ENCODE measurements around the gene CDK14. TPM values are rescaled to one million over a fixed set of nuclear protein-coding genes. Genes with fewer than 3 reads are reported as not detected.

CDK14 gene
- polyA plus RNA-seq, 1 donor from 2014 or later = 25.1 TPM

GRCh38 chr7:91239171-91239604 is 643.1 kb downstream of the CDK14 start:
- Histone ChIP-seq H3K36me3 (ENCODE audit: insufficient read depth, low read length) (no peaks in the 10 kb centered on the region), H3K79me2 (replicated peaks; ENCODE audit: insufficient read depth, low read length) (no peaks in the 10 kb centered on the region), H3K4me2 (ENCODE audit: low read length) (no peak overlapping the region), H2AFZ (ENCODE audit: low read depth, low read length) (no peak overlapping the region), H3K9me3 (ENCODE audit: low read length) (no peaks in the 10 kb centered on the region), H3K27ac (ENCODE audit: low read length) (no peak overlapping the region), H3K9ac (ENCODE audit: low read length) (no peak overlapping the region), H3K4me3 (ENCODE audit: low read length) (no peak overlapping the region), H3F3A (ENCODE audit: insufficient read depth, low read length, poor library complexity, severe bottlenecking) (no peaks in the 10 kb centered on the region), H4K20me1 (ENCODE audit: insufficient read depth) (no peaks in the 10 kb centered on the region), H3K27me3 (ENCODE audit: insufficient read depth, low read depth, low read length) (no peaks in the 10 kb centered on the region), H3K9me2 (ENCODE audit: insufficient read depth, low read length) (no peaks in the 10 kb centered on the region)
- TF ChIP-seq RAD21 (conservative IDR thresholded peaks at IDR 0.05) (no peak), CTCF (IDR thresholded peaks at IDR 0.05; ENCODE audit: poor library complexity, severe bottlenecking) (no peak), TAF1 (IDR thresholded peaks at IDR 0.05; ENCODE audit: low read depth) (no peak), POLR2AphosphoS5 (IDR thresholded peaks at IDR 0.05) (no peak), EP300 (conservative IDR thresholded peaks at IDR 0.05; ENCODE audit: poor library complexity, severe bottlenecking) (no peak), EZH2 (IDR thresholded peaks at IDR 0.05; ENCODE audit: borderline replicate concordance, insufficient read depth, low read length, poor library complexity, severe bottlenecking) (no peak), REST (IDR thresholded peaks at IDR 0.05; ENCODE audit: borderline replicate concordance) (no peak), MXI1 (conservative IDR thresholded peaks at IDR 0.05; ENCODE audit: poor library complexity, severe bottlenecking) (no peak), SMC3 (conservative IDR thresholded peaks at IDR 0.05; ENCODE audit: poor library complexity) (no peak)

GRCh38 chr7:91239772-91240171 is 643.7 kb downstream of the CDK14 start:
- H3K36me3 ChIP-seq (ENCODE audit: insufficient read depth, low read length) = no peaks in the 10 kb centered on the region
- TF ChIP-seq MXI1 (conservative IDR thresholded peaks at IDR 0.05; ENCODE audit: poor library complexity, severe bottlenecking) = no peak
- no peak for TF ChIP-seq TAF1 (IDR thresholded peaks at IDR 0.05; ENCODE audit: low read depth)
- TF ChIP-seq POLR2AphosphoS5 (IDR thresholded peaks at IDR 0.05) = no peak
- H3K9ac ChIP-seq (ENCODE audit: low read length) = no peak overlapping the region
- no peaks in the 10 kb centered on the region for H3F3A ChIP-seq (ENCODE audit: insufficient read depth, low read length, poor library complexity, severe bottlenecking)
- no peak overlapping the region for H3K4me2 ChIP-seq (ENCODE audit: low read length)
- no peaks in the 10 kb centered on the region for H3K9me2 ChIP-seq (ENCODE audit: insufficient read depth, low read length)
- H3K27ac ChIP-seq (ENCODE audit: low read length) = no peak overlapping the region
- no peaks in the 10 kb centered on the region for H3K9me3 ChIP-seq (ENCODE audit: low read length)
- H4K20me1 ChIP-seq (ENCODE audit: insufficient read depth) = no peaks in the 10 kb centered on the region
- no peak overlapping the region for H2AFZ ChIP-seq (ENCODE audit: low read depth, low read length)
- no peaks in the 10 kb centered on the region for H3K79me2 ChIP-seq (replicated peaks; ENCODE audit: insufficient read depth, low read length)
- H3K27me3 ChIP-seq (ENCODE audit: insufficient read depth, low read depth, low read length) = no peaks in the 10 kb centered on the region
- H3K4me3 ChIP-seq (ENCODE audit: low read length) = no peak overlapping the region
